ENCODE results near the gene TTN. TPM values are rescaled to one million over a fixed set of nuclear protein-coding genes. Genes with fewer than 3 reads are reported as not detected.

The TTN gene
- total and polyA plus RNA-seq, 2 donors (not counting 1 experiment from before 2014, with no cell fraction given) = 0.14 to 0.33 TPM

GRCh38 chr2:178517496-178517895 is 289.7 kb downstream of the TTN start:
- no peaks in the 10 kb centered on the region for H3K9me3 ChIP-seq (ENCODE audit: control insufficient read depth, insufficient read depth, low read depth, low read length)
- H2AFZ ChIP-seq (ENCODE audit: low read length) = no peak overlapping the region
- no peak for TF ChIP-seq EZH2 (IDR thresholded peaks at IDR 0.05; ENCODE audit: low read length, missing control alignments)
- TF ChIP-seq, protein P1, sequence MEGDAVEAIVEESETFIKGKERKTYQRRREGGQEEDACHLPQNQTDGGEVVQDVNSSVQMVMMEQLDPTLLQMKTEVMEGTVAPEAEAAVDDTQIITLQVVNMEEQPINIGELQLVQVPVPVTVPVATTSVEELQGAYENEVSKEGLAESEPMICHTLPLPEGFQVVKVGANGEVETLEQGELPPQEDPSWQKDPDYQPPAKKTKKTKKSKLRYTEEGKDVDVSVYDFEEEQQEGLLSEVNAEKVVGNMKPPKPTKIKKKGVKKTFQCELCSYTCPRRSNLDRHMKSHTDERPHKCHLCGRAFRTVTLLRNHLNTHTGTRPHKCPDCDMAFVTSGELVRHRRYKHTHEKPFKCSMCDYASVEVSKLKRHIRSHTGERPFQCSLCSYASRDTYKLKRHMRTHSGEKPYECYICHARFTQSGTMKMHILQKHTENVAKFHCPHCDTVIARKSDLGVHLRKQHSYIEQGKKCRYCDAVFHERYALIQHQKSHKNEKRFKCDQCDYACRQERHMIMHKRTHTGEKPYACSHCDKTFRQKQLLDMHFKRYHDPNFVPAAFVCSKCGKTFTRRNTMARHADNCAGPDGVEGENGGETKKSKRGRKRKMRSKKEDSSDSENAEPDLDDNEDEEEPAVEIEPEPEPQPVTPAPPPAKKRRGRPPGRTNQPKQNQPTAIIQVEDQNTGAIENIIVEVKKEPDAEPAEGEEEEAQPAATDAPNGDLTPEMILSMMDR (conservative IDR thresholded peaks at IDR 0.05 in 1 of 2, IDR thresholded peaks at IDR 0.05 in 1 of 2; ENCODE audit: low read depth in 1 of 2, low read length in 2 of 2) = no peak
- H3K27ac ChIP-seq (ENCODE audit: insufficient read depth, low read length) = no peak overlapping the region
- H3K4me2 ChIP-seq (ENCODE audit: extremely low read depth, insufficient read depth, low read length) = no peak overlapping the region
- no peak overlapping the region for H3K4me3 ChIP-seq (replicated peaks in 1 of 4; ENCODE audit: control extremely low read depth in 1 of 4, insufficient read depth in 1 of 4, low read depth in 3 of 4, low read length in 4 of 4)
- no peaks in the 10 kb centered on the region for H3K4me1 ChIP-seq (ENCODE audit: control insufficient read depth, extremely low read depth, insufficient read depth, low read length)
- peaks cover 1% of the 10 kb centered on the region for H3K36me3 ChIP-seq (ENCODE audit: control insufficient read depth, insufficient read depth, low read length)
- no peak for DNase-seq (ENCODE audit: low read depth in 2 of 2)
- no peaks in the 10 kb centered on the region for H3K27me3 ChIP-seq (ENCODE audit: control insufficient read depth, insufficient read depth, low read length)
- H4K20me1 ChIP-seq (ENCODE audit: control insufficient read depth, extremely low read depth, insufficient read depth, low read length) = no peaks in the 10 kb centered on the region
- H3K9ac ChIP-seq (ENCODE audit: insufficient read depth, low read length) = no peak overlapping the region
- no peaks in the 10 kb centered on the region for H3K79me2 ChIP-seq (ENCODE audit: control insufficient read depth, insufficient read depth, low read length)

- H3K4me2 ChIP-seq (ENCODE audit: extremely low read depth, insufficient read depth, low read length) = no peak overlapping the region
- TF ChIP-seq EZH2 (IDR thresholded peaks at IDR 0.05; ENCODE audit: low read length, missing control alignments) = no peak
- TF ChIP-seq, protein P1 (conservative IDR thresholded peaks at IDR 0.05 in 1 of 2, IDR thresholded peaks at IDR 0.05 in 1 of 2; ENCODE audit: low read depth in 1 of 2, low read length in 2 of 2) = no peak
- H2AFZ ChIP-seq (ENCODE audit: low read length) = no peak overlapping the region
- DNase-seq (ENCODE audit: low read depth in 2 of 2) = peak; percentile 31 to 85
- H3K4me1 ChIP-seq (ENCODE audit: control insufficient read depth, extremely low read depth, insufficient read depth, low read length) = no peaks in the 10 kb centered on the region
- no peak overlapping the region for H3K4me3 ChIP-seq (replicated peaks in 1 of 4; ENCODE audit: control extremely low read depth in 1 of 4, insufficient read depth in 1 of 4, low read depth in 3 of 4, low read length in 4 of 4)
- no peaks in the 10 kb centered on the region for H3K9me3 ChIP-seq (ENCODE audit: control insufficient read depth, insufficient read depth, low read depth, low read length)
- H3K36me3 ChIP-seq (ENCODE audit: control insufficient read depth, insufficient read depth, low read length) = peaks cover 1% of the 10 kb centered on the region
- H3K79me2 ChIP-seq (ENCODE audit: control insufficient read depth, insufficient read depth, low read length) = no peaks in the 10 kb centered on the region
- no peak overlapping the region for H3K27ac ChIP-seq (ENCODE audit: insufficient read depth, low read length)
- no peaks in the 10 kb centered on the region for H3K27me3 ChIP-seq (ENCODE audit: control insufficient read depth, insufficient read depth, low read length)
- no peak overlapping the region for H3K9ac ChIP-seq (ENCODE audit: insufficient read depth, low read length)
- H4K20me1 ChIP-seq (ENCODE audit: control insufficient read depth, extremely low read depth, insufficient read depth, low read length) = no peaks in the 10 kb centered on the region
These were observed 292.6 kb downstream of the TTN start for GRCh38 chr2:178514664-178515063.

- H3K4me1 ChIP-seq (ENCODE audit: control insufficient read depth, extremely low read depth, insufficient read depth, low read length) = no peaks in the 10 kb centered on the region
- TF ChIP-seq, protein P1 (conservative IDR thresholded peaks at IDR 0.05 in 1 of 2, IDR thresholded peaks at IDR 0.05 in 1 of 2; ENCODE audit: low read depth in 1 of 2, low read length in 2 of 2) = no peak
- TF ChIP-seq EZH2 (IDR thresholded peaks at IDR 0.05; ENCODE audit: low read length, missing control alignments) = no peak
- H3K9me3 ChIP-seq (ENCODE audit: control insufficient read depth, insufficient read depth, low read depth, low read length) = no peaks in the 10 kb centered on the region
- H4K20me1 ChIP-seq (ENCODE audit: control insufficient read depth, extremely low read depth, insufficient read depth, low read length) = no peaks in the 10 kb centered on the region
- no peaks in the 10 kb centered on the region for H3K79me2 ChIP-seq (ENCODE audit: control insufficient read depth, insufficient read depth, low read length)
- H2AFZ ChIP-seq (ENCODE audit: low read length) = no peak overlapping the region
- no peak overlapping the region for H3K27ac ChIP-seq (ENCODE audit: insufficient read depth, low read length)
- peak; percentile 3 to 61 for DNase-seq (ENCODE audit: low read depth in 2 of 2)
- no peak overlapping the region for H3K9ac ChIP-seq (ENCODE audit: insufficient read depth, low read length)
- H3K4me2 ChIP-seq (ENCODE audit: extremely low read depth, insufficient read depth, low read length) = no peak overlapping the region
- H3K36me3 ChIP-seq (ENCODE audit: control insufficient read depth, insufficient read depth, low read length) = peaks cover 3% of the 10 kb centered on the region
- no peak overlapping the region for H3K4me3 ChIP-seq (replicated peaks in 1 of 4; ENCODE audit: control extremely low read depth in 1 of 4, insufficient read depth in 1 of 4, low read depth in 3 of 4, low read length in 4 of 4)
- no peaks in the 10 kb centered on the region for H3K27me3 ChIP-seq (ENCODE audit: control insufficient read depth, insufficient read depth, low read length)
These were observed 293.3 kb downstream of the TTN start for GRCh38 chr2:178513876-178514275.

Measured in fibroblast of lung (primary cell).